Measurements from ENCODE around the gene DMD.
"Not testable (repeated sequence)": the region's sequence is repeated elsewhere in the genome, so short reads cannot be mapped to it uniquely, and the experiment has no call there.

Gene DMD

DNA sequence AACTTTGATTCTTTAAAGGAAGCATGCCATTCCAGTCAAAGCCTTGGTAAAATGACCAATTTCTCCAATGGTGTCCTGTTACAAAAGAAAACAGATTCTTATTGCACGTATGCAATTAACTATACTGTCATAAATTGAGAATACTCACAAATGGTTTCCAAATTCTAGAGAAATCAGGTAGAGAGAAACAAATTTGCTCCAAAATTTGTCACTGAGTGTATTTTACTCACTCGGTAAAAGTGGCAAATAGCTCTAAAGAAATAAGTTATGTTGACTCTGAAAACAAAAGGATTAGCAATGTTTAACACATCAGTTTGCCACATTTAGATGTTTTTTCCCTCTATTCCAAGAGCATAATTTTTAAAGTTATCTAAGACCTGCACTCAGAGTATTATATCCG lies 133.1 kb downstream of the DMD start:
- H3K4me3 ChIP-seq (replicated peaks in 1 of 2; ENCODE audit: low read depth in 2 of 2, low read length in 2 of 2) = no peak overlapping the region
- no peak for TF ChIP-seq CTCF (IDR thresholded peaks at IDR 0.05; ENCODE audit: low read depth, low read length)
- no peak for DNase-seq (ENCODE audit: low read depth in 2 of 2)

DNA sequence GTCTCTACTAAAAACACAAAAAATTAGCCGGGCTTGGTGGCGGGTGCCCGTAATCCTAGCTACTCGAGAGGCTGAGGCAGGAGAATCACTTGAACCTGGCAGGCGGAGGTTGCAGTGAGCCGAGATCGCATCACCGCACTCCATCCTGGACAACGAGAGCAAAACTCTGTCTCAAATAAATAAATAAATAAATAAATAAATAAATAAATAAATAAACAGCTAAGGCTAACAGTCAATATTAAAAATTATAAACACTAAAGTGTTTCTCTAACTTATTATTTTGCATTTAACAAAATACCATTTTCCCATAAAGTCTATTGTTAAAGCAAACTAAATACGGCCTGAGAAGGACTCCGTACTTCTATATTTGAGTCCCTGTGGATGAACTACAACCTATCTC lies 137.7 kb downstream of the DMD start:
- H3K4me3 ChIP-seq (replicated peaks in 1 of 2; ENCODE audit: low read depth in 2 of 2, low read length in 2 of 2); DNase-seq (ENCODE audit: low read depth in 2 of 2): not testable (repeated sequence)

DNA sequence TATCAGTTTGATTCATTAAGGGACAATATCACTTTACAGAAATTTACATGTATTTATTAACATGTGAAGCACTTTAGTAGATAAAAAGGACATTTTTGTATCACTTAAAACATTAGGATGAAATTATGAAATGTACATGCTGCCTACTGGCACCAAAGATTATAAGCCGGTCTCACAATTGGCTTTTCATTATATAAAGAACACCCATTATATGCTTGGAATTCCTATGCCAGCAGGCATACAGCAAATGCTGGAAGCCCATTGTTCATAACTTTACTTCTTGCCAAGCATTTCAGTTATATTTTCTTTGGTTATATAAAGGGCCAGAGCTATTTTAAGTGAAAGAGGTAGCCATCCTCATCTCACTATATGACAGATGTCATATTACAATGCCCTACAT lies 145.9 kb downstream of the DMD start:
- TF ChIP-seq CTCF (IDR thresholded peaks at IDR 0.05; ENCODE audit: low read depth, low read length) = no peak
- no peak overlapping the region for H3K4me3 ChIP-seq (replicated peaks in 1 of 2; ENCODE audit: low read depth in 2 of 2, low read length in 2 of 2)
- DNase-seq (ENCODE audit: low read depth in 2 of 2) = no peak

DNA sequence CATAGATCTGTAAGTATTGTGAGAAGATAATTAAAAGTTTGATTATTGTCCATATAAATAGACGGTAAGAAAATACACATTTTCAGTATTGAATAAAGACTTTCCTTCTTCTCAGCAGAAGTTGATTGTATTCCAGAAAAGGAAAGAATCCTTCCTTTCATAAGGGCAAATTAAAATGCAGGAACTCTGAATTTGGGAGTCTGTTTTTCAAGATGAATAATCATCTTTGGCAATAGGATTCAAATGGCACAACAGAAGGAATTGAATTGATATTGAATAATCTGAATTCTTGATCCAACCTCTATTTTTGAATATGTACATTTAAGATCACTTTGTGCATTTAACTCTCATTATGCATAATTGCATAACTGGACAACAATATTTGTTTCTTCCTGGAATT lies 149.3 kb downstream of the DMD start:
- no peak for DNase-seq (ENCODE audit: low read depth in 2 of 2)
- no peak overlapping the region for H3K4me3 ChIP-seq (replicated peaks in 1 of 2; ENCODE audit: low read depth in 2 of 2, low read length in 2 of 2)
- no peak for TF ChIP-seq CTCF (IDR thresholded peaks at IDR 0.05; ENCODE audit: low read depth, low read length)

- no peak for TF ChIP-seq CTCF (IDR thresholded peaks at IDR 0.05; ENCODE audit: low read depth, low read length)
- DNase-seq (ENCODE audit: low read depth in 2 of 2) = no peak
- no peak overlapping the region for H3K4me3 ChIP-seq (replicated peaks in 1 of 2; ENCODE audit: low read depth in 2 of 2, low read length in 2 of 2)
Measured at GRCh38 chrX:33053001-33053400, 158.3 kb downstream of the DMD start.

DNA sequence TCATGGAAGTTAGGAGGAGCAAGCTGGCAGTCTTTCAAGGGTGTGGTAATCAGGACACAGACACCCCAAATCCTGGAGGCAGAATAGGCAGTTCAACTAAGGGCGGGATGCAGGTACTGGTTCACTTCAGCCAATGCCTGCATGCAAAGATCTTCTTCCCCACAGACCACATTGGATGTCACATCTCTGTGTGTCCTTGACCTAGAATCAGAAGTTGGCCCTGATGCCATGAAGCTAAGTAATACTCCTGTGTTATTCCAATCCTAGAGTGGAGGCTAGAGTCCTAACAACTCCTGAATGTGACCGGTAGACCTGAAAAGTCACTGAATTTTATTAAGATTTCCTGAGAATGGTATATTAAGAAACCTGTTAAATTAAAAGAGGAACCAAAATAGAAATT lies 165.5 kb downstream of the DMD start:
- TF ChIP-seq CTCF (IDR thresholded peaks at IDR 0.05; ENCODE audit: low read depth, low read length) = no peak
- DNase-seq (ENCODE audit: low read depth in 2 of 2) = no peak
- no peak overlapping the region for H3K4me3 ChIP-seq (replicated peaks in 1 of 2; ENCODE audit: low read depth in 2 of 2, low read length in 2 of 2)

GRCh38 chrX:33045245-33045644 lies 166.1 kb downstream of the DMD start:
- no peak for DNase-seq (ENCODE audit: low read depth in 2 of 2)
- TF ChIP-seq CTCF (IDR thresholded peaks at IDR 0.05; ENCODE audit: low read depth, low read length) = no peak

More at GRCh38 chrX:33045245-33045644, 166.1 kb downstream of the DMD start:
- no peak overlapping the region for H3K4me3 ChIP-seq (replicated peaks in 1 of 2; ENCODE audit: low read depth in 2 of 2, low read length in 2 of 2)
